Activated CD8-positive, alpha-beta memory T cell treated with anti-CD3 and anti-CD28 coated beads, Interleukin-2, amount 50 U/mL, for 24 hours (primary cell): Measurements from ENCODE around the gene SORL1.

ENCODE experiments used
- DNase-seq: peaks from one replicate; pipeline ENCODE4 v3.0.0-alpha.2; 2020; ENCODE audit errors: extremely low read depth

The SORL1 gene

DNA sequence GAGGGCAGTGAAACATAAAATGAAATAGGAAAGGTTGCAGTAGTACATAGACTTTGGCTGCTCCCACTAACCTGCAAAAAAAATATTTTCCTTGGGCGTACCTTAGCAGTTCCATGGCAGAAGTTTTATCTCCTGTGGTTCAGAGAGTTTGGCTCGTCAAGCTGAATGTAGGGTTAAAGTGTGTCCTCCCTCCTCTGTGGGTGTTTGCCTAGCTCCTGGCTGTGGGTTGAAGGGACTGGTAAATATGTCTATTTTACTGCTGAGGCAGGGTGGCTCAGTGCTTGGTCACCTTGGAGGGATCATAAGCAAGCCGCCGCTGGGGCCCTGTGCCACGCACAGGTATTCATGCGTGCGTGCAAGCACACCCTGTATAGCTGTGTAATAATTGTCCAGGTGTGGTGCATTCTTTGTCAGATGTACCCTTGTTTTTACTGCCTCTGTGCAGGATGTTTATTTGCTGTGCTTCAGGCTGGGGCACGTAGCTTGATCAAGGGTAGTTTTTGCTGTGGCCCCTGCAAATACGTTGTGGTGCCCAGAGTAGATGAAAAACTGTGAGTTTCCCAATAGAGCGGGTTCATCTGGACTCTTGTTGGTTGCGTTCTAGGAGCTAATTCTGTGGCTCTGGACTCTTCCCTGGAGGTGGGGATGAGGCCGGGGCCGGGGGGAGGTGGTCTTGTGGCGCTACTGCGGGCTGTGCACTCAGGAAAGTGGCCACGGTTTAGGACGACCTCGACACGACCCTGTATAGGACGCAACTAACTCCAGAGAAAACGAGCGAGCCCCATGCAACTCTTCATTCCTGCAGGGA lies 732 bp upstream of the SORL1 start:
- no peak for DNase-seq

GRCh38 chr11:121452609-121453150 lies 566 bp downstream of the SORL1 start, which contains the start of gene SORL1-AS1:
SORL1-AS1 (minus strand) TSS chr11:121452967.
- no peak for DNase-seq

DNA sequence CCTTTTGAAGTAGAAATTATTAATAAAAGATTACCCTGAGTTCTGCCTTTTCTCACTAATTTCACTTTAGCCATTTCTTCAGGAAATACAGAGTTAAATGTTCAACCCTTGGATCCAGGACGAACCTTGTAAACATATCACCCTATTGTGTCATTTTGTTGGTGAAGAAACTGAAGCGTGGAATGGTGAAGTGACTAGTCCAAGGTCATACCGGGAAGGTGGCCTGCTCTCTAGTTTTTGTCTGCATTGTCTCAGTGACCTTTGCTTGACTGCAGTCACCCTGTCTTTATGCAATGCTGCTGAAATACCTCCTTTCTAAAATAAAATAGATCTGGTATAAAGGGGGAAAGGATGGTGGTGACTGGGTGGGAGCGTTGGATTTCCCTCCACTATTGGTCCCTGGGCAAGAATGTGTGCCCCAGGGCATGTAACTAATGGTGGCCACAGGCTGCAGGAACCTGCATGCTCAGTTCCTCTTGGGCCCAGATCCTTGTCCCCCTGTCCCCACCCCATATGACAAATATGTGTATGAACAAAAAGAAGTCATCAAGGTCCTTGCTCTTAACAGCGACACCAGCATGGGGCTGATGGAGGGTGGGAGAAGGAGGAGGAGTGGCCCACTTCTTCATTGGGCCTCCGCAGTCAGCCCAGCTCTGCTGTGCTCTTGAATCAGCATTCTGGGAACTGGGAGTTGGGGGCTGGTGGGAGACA lies 1.6 kb downstream of the SORL1 start:
- no peak for DNase-seq

GRCh38 chr11:121455115-121455514 lies 3.0 kb downstream of the SORL1 start:
- DNase-seq, result no peak

DNA sequence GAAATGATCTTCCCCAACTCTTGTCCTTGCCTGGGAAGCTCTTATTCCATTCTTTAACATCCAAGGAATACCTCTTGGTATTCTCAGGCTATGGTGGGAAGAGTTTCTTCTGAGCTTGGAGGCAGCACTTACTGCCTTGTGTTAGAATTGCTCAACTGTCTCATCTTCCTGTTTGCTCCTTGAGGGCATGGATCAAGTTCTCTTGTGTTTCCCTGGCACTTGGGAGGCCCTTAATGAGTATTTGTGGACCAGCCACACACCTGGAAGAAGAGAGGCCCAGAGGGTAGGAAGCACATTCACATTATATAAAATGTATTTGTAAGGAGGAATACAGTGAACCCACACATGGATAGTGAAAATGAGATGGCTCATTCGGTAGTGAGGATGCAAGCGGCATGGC lies 4.0 kb downstream of the SORL1 start:
- no peak for DNase-seq

DNA sequence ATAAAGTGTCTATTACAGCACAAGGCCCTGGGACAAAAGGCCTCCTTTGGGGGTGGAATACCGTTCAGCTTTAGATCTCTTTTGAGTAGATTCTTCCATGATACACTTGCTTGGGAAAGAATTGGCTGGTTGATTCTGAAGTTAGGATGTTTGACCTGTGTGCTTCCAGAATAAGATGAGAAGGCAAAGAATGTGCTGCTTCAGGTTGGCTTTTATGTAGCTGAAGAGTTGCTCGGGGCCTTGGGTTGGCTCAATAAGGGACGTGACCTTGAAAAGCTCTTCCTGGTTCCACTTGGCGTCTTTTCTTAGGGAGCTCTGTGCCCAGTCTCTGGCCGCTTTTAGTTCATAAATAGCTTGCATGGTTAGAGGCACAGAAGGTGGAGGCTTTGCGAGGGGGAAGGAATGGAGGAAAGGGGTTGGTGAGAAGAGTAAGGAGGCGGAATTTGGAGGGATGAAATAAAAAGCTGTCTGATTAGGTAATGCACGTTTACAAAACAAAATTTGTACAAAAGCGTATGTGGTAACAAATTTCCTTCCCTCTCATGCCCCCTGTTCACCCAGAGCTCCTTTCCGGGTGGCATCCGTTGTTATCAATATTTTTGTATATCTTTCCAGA lies 4.8 kb downstream of the SORL1 start:
- no peak for DNase-seq

DNA sequence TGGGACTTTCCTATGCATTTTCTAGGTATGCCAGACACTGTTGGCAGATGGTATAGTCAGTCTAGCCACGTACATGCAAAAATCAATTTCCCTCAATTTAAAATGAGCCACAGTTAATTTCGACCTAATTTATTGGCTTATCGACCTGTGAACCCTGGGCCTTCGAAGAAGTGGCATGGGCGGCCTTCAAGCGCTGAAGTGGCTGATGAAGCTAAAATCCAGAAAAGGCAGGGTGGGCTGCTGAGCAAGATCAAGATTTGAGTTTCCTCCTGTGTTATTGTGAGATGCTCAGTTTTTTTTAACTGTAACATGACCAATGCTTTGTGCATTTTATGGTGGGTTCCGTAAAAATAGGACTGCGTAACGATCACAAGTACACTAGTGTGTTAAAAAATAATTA lies 6.4 kb downstream of the SORL1 start:
- no peak for DNase-seq

DNA sequence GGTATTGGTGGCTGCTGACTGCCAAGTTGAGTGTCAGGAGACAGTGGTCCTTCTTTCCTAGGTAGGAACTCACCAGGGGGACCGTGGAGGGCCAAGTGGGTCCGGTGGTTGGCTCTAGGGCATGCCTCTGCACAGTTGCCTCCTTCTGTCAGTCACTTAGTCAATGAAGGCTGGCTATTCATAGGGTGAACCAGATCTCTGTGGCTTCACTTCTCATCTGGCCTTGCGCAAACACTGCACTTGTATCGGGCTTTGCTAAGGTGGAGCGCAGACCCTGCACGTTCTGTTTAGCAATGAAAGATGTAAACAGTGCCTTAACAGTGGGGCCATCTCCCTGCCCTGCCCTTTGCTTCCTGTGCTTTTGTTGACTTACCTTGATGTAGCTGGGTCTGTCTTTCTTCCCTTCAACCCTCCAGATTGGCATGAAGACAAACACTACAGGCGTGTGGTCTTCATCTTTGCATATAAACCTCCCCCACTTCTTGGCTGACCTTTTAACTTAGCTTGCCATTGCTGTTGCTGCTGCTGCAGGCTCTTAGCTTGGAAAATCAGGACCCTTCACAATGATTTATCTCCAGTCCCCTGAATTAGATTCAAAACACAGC lies 7.4 kb downstream of the SORL1 start:
- no peak for DNase-seq

GRCh38 chr11:121460941-121461514 lies 8.9 kb downstream of the SORL1 start:
- DNase-seq, result no peak

DNA sequence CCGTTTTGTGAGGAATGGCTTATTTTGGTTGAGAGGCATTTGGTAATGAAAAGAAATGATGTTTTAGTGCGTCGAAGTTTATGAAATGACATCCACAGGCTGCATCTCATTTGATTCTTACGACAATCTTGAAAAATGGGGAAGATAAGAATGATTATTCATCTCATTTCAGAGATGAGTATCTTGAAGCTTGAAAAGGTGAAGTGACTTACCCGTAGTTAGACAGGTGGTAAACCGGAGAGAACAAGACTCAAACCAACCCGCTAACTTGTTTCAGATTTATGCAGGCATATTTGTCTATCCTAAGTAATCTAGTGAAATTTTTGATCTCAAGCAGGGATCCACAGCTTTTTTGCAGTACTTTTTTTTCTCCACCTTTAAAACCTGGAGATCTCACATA lies 9.7 kb downstream of the SORL1 start:
- no peak for DNase-seq

DNA sequence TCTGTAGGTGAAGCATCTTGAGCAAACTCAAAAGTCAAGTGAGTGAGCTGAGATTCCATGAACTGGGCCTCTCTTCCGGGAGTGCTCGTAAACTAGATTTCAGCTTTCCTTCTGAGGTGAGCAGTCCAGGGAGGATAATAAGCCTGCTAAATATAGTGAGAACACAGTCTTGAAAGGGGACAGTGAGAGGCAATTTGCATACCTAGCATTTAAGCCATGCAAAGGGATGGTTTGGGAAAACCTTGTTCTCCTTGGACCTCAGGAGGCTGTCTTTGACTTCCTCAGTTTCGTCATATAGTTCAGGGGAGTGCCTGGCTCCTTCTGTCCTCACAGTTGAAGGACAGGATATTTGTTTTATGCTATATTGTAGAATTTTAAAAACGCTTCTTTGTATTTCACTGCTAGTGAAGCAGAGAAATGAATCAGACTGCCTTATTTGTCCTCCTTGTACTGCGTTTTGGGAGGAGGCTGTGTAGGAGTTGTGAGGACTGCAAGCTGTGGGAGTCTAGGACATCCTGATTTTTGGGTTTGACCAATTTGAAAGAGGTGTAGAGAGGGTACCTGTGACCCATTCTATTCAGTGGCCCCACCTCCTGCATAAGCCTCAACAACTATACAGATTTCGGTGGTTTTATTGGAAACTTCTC lies 11.7 kb downstream of the SORL1 start:
- DNase-seq, result no peak

GRCh38 chr11:121464352-121464946 lies 12.3 kb downstream of the SORL1 start:
- DNase-seq, result no peak

DNA sequence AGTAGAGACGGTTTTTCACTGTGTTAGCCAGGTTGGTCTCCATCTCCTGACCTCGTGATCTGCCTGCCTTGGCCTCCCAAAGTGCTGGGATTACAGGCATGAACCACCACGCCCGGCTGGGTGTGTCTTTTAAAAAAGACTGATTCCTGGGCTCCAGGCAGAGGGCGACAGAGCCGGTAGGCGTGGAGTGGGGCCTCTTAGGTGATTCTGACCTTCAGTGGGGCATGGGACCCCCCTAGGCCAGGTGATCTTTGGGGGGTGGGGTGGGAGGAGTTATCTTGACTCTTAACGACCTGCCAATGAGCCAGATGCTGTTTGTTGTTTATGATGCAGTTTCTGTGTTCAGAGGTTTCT lies 13.6 kb downstream of the SORL1 start:
- no peak for DNase-seq

DNA sequence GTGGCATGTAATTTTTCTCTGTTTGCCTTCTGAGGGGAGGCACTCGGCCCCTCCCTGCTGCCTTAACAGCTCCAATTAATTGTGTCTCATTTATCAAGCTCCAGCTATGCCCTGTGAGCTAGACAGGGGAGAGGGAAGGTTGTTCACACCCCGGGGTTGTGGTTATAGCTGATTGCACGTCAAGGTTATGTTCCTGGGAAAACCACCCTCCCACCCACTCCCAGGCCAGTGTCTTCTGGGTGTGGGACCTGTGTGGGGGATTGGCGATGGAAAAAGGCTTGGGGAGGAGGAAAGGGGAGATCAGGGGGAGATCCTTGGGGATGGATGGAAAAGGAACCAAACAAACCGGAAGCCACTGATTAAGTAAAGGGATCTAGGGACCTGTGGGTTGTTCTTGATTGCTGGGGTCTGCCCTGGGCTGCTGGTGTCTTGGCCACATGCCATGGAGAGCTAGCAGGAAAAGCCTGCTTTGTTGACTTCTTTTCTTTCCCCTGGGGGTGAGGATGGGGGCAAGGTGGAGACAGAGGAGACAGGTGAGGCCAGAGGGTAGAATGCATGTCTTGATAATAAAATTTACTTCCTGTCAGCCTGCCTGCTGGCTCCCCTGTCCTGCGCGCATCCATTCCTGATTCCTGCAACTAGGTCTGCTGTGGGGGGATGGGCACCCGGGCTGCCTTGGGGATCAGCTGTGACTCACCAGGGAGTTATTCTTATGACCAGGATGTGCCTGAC lies 14.1 kb downstream of the SORL1 start:
- no peak for DNase-seq

DNA sequence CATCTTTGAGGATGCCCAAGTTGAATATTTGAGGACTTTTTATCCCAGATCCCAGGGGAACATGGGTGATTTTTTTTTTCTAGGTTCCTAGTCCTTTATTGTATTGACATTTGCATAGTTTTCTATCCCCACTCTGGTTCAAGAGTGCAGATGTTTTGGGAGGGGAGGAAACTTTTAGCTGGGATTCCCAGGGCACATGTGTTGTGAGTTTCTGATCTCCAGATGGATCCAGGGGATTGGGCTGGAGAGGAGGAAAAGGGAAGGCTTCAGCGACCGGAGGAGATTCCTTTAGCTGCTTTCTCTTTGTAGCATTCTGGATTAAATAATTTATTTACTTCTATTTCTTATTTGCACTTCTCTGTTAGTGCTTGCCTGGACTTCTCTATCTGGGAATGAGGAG lies 15.4 kb downstream of the SORL1 start:
- DNase-seq, result no peak

DNA sequence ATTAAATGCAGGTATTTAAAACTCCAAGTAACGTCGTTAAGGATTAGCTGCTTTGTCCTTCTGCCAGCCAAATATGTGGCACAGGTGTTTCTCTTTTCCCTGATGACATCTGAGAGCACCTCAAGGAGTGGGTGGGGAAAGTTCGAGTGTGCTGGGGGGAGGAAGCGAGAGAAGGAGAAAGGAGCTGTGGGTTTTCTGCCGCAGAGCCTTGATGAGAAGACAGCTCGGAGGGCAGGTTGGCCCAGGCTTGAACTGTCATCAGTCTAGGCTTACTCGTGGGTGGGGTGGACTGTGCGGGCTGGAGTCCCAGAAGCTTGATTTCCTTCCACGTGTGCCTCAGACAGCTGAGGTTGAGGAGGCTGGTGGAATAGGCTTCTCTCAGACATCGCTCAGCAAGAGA lies 15.9 kb downstream of the SORL1 start:
- DNase-seq, result peak; percentile 67

GRCh38 chr11:121469910-121470309 lies 17.8 kb downstream of the SORL1 start:
- DNase-seq, result no peak

GRCh38 chr11:121471167-121471566 lies 19.1 kb downstream of the SORL1 start:
- DNase-seq, result no peak

DNA sequence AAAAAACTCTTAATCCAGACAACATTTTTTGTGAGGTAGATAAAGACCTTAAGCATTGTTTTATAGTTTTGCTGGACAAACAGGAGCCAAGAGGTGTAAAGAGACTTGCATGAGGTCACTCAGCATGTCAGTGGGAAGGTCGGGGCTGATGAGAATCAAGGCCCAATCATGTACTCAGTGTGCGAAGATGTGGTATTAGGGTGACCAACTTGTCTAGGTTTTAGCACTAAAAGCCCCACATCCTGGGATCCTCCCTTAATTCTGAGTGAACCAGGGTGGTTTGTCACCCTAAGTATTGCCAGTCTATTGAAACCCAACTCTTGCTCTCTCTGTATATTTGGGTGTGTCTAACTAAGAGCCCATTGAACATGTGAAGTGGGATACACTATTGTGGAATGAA lies 20.2 kb downstream of the SORL1 start:
- no peak for DNase-seq

DNA sequence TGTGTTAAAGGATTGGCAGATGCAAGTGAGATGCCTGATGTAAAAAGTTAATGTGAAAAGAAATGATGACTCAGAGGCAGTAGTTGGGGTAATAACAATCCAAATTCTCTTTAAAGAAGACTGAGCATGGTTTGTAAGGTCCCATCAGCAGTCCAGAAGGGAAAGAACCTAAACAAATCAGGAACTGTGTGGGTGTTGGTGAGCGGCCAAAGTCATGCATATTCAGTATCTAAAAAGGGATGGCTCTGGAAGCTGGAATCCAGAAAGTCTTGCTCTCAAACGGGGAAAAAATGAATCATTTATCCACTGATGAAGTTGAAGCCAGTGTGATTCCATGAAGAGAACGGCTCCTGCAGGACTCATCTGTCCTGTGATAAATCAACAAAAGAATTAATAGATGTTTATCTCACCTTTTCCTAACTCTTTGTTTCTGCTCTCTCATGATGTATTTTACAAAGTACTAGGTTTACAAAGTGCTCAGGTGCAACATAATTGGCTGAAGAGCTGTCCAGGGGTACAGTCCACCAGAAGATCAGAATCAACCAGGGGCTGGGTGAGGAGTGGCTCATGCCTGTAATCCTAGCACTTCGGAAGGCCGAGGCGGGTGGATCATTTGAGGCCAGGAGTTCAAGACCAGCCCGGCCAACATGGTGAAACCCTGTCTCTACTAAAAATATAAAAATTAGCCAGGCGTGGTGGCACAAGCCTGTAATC lies 21.1 kb downstream of the SORL1 start:
- no peak for DNase-seq
